COR-L47 (cell line): Measurements from ENCODE around the gene BRCC3.

Source experiments
- DNase-seq: peaks from one replicate; lab custom pipeline; 2025; lab: John Stamatoyannopoulos, UW

BRCC3 gene

DNA sequence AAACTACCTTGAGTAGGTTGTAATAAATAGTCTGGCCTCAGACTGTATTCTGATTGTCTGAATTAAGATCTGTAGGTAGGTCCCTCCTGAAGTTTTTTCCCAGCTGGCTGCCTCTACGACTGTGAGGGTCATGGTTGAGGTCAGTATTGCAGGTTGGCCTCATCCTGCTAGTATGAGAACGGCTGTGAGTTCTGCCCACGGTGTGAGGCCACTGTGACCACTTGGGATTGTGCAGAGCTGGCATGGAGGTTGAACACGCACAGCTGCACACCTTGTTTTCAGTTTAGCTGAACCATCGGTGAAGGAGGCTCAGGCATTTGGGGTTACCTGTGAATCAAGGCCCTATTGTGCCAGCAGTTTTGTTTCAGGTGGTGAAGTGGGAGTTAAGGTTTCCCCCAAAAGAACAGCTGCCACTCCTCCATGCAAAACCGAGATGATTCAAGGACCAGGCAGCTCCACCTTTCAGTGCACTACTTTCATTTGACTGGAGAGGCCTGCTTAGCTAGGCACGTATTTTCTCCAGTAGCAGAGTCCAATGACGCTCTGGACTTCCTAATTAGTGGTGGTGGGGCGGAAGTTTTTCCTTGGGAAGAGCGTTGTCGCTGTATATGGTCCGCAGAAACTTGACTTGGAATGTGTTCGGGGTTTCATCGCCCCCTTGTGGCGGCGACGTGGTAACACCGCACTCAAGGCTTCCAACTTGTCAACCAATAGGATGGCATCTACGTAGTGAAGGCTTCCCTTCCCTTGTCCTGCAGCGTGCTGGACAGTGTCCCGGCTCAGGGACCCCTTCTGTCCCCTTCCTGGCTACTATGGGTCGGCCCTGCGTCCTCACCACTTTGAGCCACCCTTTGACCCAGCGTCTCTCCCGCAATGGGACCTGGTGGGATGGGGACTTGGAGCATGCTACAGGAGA is 14.2 kb upstream of the BRCC3 start:
- DNase-seq: peak; percentile 19

GRCh38 chrX:155061760-155062159 is 9.5 kb upstream of the BRCC3 start:
- DNase-seq: no peak

DNA sequence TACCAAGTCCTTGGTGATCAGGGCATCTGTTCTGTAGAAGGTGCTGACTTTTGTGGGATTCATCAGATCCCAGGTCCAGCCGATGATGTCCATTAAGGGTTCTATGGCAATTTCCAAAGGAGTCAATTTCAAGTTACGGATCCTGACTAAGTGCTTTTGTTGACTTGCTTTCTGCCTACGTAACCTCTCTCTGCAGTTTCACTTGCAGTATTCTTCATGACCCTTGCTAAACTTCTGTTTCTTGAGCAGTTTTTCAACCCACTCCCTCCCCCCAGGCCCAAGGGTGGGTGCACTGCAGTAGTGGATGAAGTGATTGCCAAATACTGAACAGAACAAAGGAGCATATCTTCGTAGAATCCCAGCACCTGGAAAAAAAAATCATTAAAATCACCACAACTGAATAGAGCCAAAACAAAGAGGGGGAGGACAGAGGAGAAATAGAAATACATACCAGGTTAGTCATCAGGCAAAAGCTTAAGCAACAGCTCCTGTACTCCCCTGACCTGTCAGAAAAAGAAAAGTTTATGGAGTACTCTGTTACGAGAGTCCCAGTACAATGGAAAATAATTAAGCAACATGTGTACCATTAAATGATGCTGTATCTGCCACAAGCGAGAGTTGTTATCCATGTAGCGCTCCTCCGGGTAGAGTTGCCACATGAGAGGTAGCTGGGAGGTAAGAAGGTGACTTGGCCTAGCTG is 6.1 kb upstream of the BRCC3 start:
- DNase-seq: no peak

GRCh38 chrX:155068165-155068564 is 3.1 kb upstream of the BRCC3 start:
- DNase-seq: no peak

DNA sequence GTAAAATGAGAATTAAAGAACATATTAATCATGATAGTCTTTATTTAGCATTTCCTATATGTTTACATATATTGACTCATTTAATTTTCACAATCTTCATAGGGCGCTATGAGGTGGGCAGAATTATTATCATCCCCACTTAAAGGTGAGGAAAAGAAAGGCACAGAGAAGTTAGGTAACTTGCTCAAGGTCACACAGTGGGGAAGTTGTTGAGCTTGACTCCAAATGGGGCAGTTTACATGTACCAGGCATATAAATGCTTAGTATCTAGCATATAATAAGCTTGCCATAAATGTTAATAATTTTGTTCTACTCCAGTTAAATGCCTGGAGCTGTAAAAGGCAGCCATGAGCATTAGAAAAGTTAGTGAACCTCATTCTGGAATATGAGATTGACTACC is 1.9 kb upstream of the BRCC3 start:
- DNase-seq: no peak

- no peak for DNase-seq
These were observed 1.3 kb upstream of the BRCC3 start for GRCh38 chrX:155070038-155070437.

DNA sequence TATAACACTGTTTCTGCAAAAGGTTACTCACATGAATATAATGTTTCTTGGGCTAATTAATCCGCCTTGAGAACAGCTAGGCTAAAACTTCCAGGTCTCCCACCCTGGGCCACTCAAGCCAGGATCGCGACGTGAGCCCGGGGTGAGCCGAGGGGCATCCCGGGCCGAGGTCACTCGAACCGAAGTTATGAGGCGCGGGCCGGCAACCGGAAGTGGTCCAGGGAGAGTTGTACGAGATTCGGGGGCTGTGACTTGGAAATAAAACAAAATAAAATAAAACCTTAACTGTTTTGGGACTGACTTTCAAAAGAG is 689 bp upstream of the BRCC3 start:
- no peak for DNase-seq

- no peak for DNase-seq
These were observed 479 bp downstream of the BRCC3 start for GRCh38 chrX:155071694-155072280.

GRCh38 chrX:155086202-155086840 is 15.0 kb downstream of the BRCC3 start:
- DNase-seq: no peak

DNA sequence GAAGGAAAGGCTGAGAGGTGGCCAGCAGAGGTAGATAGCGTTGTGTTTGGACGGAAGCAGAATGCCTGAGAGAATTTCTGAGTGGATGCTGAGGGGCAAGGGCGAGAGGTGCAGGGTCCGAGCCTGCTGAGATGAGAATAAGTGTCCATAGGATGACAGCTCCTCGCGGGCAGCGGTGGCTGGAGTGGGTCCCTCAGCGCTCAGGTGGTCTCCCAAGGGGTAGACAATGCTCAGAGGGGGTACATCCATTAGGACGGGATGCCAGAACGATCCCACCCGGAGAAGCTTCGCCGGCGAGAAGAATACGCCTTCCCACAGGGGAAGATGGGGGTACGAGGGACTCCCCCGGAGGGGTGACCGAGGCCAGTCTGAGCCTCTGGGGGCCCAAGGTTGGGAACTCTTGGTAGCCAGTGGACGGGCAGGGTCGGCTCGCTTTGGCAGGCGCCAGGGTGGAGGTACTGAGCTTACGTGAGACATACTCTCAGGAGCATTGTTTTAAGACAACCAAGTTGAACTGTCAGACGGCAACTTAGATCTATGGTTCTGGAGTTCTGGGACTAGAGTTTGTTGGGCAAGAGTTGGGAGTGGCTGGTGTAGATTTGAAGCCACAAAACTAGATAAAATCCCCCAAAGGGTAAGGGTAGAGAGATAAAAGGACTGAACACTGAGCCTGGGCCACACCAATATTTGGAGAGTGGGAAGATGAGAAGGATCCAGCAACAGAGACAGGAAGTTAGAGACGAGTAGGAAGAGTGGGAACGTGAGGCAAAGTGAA is 15.8 kb downstream of the BRCC3 start:
- no peak for DNase-seq

DNA sequence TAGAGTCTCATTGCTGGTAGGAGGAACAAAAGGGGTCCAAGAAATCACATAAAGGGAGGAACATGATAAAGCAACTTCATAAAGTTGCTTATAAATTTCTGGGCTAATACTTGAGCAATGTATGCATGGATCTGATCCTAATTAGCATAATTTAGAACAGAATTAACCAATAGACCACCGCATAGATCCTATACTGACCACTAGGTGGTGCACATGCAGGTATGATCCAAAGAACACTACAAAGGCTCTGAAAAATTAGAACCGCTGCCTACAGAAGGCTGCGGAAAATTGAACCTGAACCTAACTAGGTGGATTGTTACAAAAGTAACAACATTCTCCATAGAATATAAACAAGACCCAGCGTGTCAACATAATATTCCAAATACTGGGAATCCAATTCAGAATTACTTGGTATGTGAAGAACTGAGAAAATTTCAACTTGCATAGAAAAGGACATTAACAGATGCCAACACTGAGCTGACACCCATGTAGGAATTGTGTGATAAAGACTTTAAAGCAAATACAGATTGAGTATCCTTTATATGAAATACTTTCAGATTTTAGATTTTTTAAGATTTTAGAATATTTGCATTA is 23.3 kb downstream of the BRCC3 start:
- peak; percentile 4 for DNase-seq

DNA sequence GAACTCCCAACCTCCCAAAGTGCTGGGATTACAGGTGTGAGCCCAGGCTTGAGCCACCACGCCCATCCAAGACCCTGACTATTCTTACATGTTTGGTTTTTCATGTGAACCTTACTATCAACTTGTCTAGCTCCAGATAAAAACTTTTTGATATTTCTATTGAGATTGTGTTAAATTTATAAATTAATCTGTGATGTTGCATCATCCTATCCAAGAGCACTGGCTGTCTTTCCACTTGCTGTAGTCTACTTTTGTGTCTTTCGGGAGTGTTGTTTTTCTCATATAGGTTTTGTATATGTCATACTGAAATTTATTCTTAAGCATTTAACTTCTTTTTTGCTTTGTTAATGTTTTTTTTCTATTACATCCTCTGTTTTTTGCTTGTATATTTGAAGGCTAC is 34.6 kb downstream of the BRCC3 start:
- no peak for DNase-seq

- DNase-seq: no peak
These were observed 37.1 kb downstream of the BRCC3 start for GRCh38 chrX:155108427-155108826.

GRCh38 chrX:155112171-155112570 is 40.9 kb downstream of the BRCC3 start:
- DNase-seq: no peak

GRCh38 chrX:155113097-155113496 is 41.8 kb downstream of the BRCC3 start:
- no peak for DNase-seq

DNA sequence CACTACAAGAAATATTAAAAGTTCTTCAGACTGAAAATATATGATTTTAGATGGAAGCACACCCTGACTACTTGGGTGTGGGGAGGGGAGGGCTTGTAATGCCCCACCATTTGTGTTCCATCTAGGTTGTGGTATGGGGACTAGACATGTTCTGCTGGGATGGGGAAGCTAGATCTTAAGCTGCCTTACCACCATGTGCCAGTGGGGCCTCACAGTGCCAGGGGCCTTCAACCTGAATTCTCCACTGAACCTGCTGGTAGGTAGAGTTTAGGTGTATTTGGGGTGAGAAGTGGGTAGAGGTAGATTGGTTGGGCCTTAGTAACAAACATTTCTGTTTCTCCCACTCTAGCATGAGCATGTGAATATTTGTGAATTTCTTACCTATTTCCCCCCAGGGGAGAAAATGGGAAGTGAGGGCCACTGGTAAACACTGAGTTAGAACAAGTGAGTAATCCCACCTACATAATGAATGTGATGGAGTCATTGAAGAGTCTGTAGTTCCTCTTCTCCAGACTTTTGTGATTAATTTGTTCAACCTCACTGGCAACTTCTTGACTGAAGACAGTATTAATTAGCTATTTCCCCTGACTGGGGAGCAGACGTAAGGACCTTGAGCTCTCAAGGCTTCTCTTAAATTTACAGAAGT is 44.0 kb downstream of the BRCC3 start:
- DNase-seq: no peak

- peak; percentile 10 for DNase-seq
These were observed 56.2 kb downstream of the BRCC3 start for GRCh38 chrX:155127465-155127864.

DNA sequence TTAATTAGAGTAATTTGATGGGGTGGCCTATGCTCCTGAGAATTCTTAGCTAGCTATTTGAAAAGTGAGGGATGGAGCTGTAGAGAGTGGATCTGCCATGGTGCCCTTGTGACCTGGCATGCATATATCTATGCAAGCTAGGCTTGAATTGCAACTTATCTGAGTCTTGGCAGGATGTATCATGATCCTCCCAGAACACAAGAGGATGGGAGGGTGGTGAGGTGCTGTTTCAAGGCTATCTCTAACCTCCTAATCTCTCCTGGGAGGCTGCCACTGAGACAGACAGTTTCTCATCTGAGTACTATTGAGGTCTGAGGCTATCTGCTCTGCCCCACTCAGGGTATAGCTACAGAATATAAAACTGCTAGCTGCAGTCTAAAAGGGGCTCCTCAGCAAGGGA is 56.6 kb downstream of the BRCC3 start:
- no peak for DNase-seq

GRCh38 chrX:155132110-155132509 is 60.8 kb downstream of the BRCC3 start:
- DNase-seq: no peak

- DNase-seq: no peak
These were observed 62.9 kb downstream of the BRCC3 start for GRCh38 chrX:155134255-155134654.

- no peak for DNase-seq
These were observed 72.7 kb downstream of the BRCC3 start for GRCh38 chrX:155143959-155144548.
